B cell (primary cell): ENCODE results near the gene EYA3. TPM values are rescaled to one million over a fixed set of nuclear protein-coding genes. Genes with fewer than 3 reads are reported as not detected.

ENCODE experiments used
- ATAC-seq: fragments of 200-7000 bp; cut with Tn5 transposase; one replicate; pipeline ENCODE4 v1.10.0; 2021; ENCODE audit warnings: low read depth, mild to moderate bottlenecking, moderate number of reproducible peaks, moderate library complexity
- CTCF ChIA-PET: fragments of 350-600 bp; sonication (Branson Sonifier 250); formaldehyde crosslinking; loops from one replicate; lab custom pipeline; 2021; ENCODE audit warnings: antibody characterized with exemption, inconsistent platforms; lab: Charles Lee
- POLR2A ChIA-PET: fragments of 350-600 bp; sonication (Branson Sonifier 250); formaldehyde crosslinking; loops from one replicate; lab custom pipeline; 2021; ENCODE audit warnings: antibody characterized with exemption; lab: Charles Lee
- DNase-seq: peaks from one replicate; pipeline ENCODE4 v3.0.0; 2013
- H2AFZ ChIP-seq: 2 replicates; pipeline ENCODE4 v1.6.1; 2012; ENCODE audit warnings: mild to moderate bottlenecking, low read depth, low read length; ENCODE audit not compliant: insufficient read depth, poor library complexity, severe bottlenecking
- H3K27ac ChIP-seq, 2 donors: 1 replicate in 1 of 2; 2 replicates in 1 of 2; pipeline ENCODE4 v1.5.1; 2012 to 2013; ENCODE audit warnings: low read length in 2 of 2, mild to moderate bottlenecking in 2 of 2, moderate library complexity in 1 of 2
- H3K27me3 ChIP-seq, 4 experiments: fragments of 200-600 bp in 1 of 4; sonication (generic) in 1 of 4; replicated peaks in 1 of 4; 1 replicate in 2 of 4; 2 replicates in 2 of 4; pipeline versions ENCODE4 v1.6.1 to v1.7.0; 2013 to 2016; ENCODE audit warnings: low read length in 3 of 4, mild to moderate bottlenecking in 2 of 4, mixed read lengths in 1 of 4, moderate library complexity in 1 of 4; ENCODE audit not compliant: insufficient read depth in 4 of 4, control insufficient read depth in 3 of 4; ENCODE audit errors: control extremely low read depth in 1 of 4
- H3K36me3 ChIP-seq, 2 experiments: replicated peaks in 1 of 2; 1 replicate in 1 of 2; 2 replicates in 1 of 2; pipeline versions ENCODE4 v1.6.1 to v1.7.1; 2013; ENCODE audit warnings: low read length in 1 of 2; ENCODE audit not compliant: insufficient read depth in 2 of 2, control insufficient read depth in 1 of 2; ENCODE audit errors: control extremely low read depth in 1 of 2, extremely low read depth in 1 of 2
- H3K4me1 ChIP-seq, 2 donors: fragments of 200-600 bp in 1 of 2; sonication (generic) in 1 of 2; 1 replicate in 1 of 2; 2 replicates in 1 of 2; pipeline versions ENCODE4 v1.5.1 to v1.6.1; 2013 to 2017; ENCODE audit warnings: low read length in 2 of 2; ENCODE audit not compliant: control insufficient read depth in 2 of 2, insufficient read depth in 2 of 2
- H3K4me2 ChIP-seq: replicated peaks from 2 replicates; pipeline ENCODE3; 2012; ENCODE audit warnings: mild to moderate bottlenecking, low read depth, low read length; ENCODE audit not compliant: poor library complexity, severe bottlenecking
- H3K4me3 ChIP-seq, 5 experiments: fragments of 200-600 bp in 1 of 5; sonication (generic) in 1 of 5; 1 replicate in 3 of 5; 2 replicates in 2 of 5; pipeline versions ENCODE4 v1.5.1 to v1.7.0; 2011 to 2016; ENCODE audit warnings: low read length in 4 of 5, mild to moderate bottlenecking in 4 of 5, low read depth in 2 of 5, control low read depth in 1 of 5, moderate library complexity in 1 of 5; ENCODE audit not compliant: insufficient read depth in 1 of 5; ENCODE audit errors: control extremely low read depth in 1 of 5, extremely low read depth in 1 of 5
- H3K79me2 ChIP-seq: fragments of 200-600 bp; sonication (generic); one replicate; pipeline ENCODE4 v1.6.0; 2016; ENCODE audit warnings: low read length; ENCODE audit not compliant: control insufficient read depth, insufficient read depth
- H3K9ac ChIP-seq: fragments of 200-600 bp; sonication (generic); 2 replicates; pipeline ENCODE4 v1.6.1; 2017; ENCODE audit warnings: mild to moderate bottlenecking, low read length, moderate library complexity
- H3K9me3 ChIP-seq, 3 donors: one replicate each; pipeline versions ENCODE4 v1.6.1 to v1.7.1; 2013; ENCODE audit warnings: low read length in 2 of 3; ENCODE audit not compliant: control insufficient read depth in 2 of 3, insufficient read depth in 1 of 3; ENCODE audit errors: control extremely low read depth in 1 of 3
- H4K20me1 ChIP-seq: 2 replicates; pipeline ENCODE4 v1.6.0; 2012; ENCODE audit warnings: mild to moderate bottlenecking, low read length; ENCODE audit not compliant: insufficient read depth, control insufficient read depth, poor library complexity, severe bottlenecking
- H3K27ac Mint-ChIP-seq: one replicate; pipeline ENCODE4 v1.8.0; 2021; ENCODE audit warnings: mixed read lengths
- H3K27me3 Mint-ChIP-seq: one replicate; pipeline ENCODE4 v1.8.0; 2021; ENCODE audit warnings: mixed read lengths
- H3K4me1 Mint-ChIP-seq: one replicate; pipeline ENCODE4 v1.8.0; 2021; ENCODE audit warnings: mixed read lengths
- H3K4me3 Mint-ChIP-seq: one replicate; pipeline ENCODE4 v1.8.0; 2021; ENCODE audit warnings: mixed read lengths
- H3K9me3 Mint-ChIP-seq: one replicate; pipeline ENCODE4 v1.8.0; 2022; ENCODE audit warnings: mixed read lengths; ENCODE audit not compliant: insufficient read depth
- EZH2 ChIP-seq: IDR thresholded peaks from 2 replicates; pipeline ENCODE4 v1.6.1; 2012; ENCODE audit warnings: borderline replicate concordance, low read depth, mild to moderate bottlenecking, moderate library complexity, low read length; ENCODE audit not compliant: insufficient read depth, poor library complexity, severe bottlenecking
- WGBS: methylation state at CpG from one replicate; pipeline ENCODE4 v1.1.5; 2013; ENCODE audit warnings: missing lambda C conversion rate; ENCODE audit not compliant: insufficient coverage; 5-methylcytosine and 5-hydroxymethylcytosine counted together
- intact Hi-C: fragments of 100-400 bp; cut with micrococcal nuclease; formaldehyde crosslinking; loops from one replicate; pipeline ENCODE4 v1.10.0; 2022
- polyA plus RNA-seq: library from polyadenylated mRNA; depleted of rRNA; stranded (reverse); fragments of >200 nt; gene quantifications from 2 replicates; pipeline ENCODE4 v1.2.3, GENCODE V29; 2012
- total RNA-seq, 2 donors: library from RNA; stranded (reverse); fragments of 120-200 nt in 1 of 2; gene quantifications; 1 replicate in 1 of 2; 2 replicates in 1 of 2; pipeline versions ENCODE4 v1.2.3 to v1.2.4, GENCODE V29; 2013 to 2022
- TF ChIP-seq, protein P1 (sequence below): fragments of 200-600 bp; IDR thresholded peaks from one replicate; pipeline ENCODE4 v1.8.0; 2022; ENCODE audit warnings: antibody characterized with exemption, mild to moderate bottlenecking

Gene EYA3
- total and polyA plus RNA-seq, 2 donors (not counting 1 experiment from before 2014, with no cell fraction given), result 14.1 to 31.3 TPM

GRCh38 chr1:28123461-28123961 is 35.1 kb upstream of the EYA3 start:
- no peaks in the 10 kb centered on the region for H3K36me3 ChIP-seq
- no peak for ATAC-seq
- ChIA-PET POLR2A (no interaction called here), CTCF (interaction anchor here (0.8 kb wide), 1 partner anchor 43 kb away, joined by 3 read pairs; no protein-coding TSS in a partner anchor)
- H3K4me1 ChIP-seq, result peaks cover 28 to 29% of the 10 kb centered on the region in 2 donors
- H3K9ac ChIP-seq, result no peak overlapping the region
- Mint-ChIP-seq H3K4me1 (peaks cover 34% of the 10 kb centered on the region), H3K27me3 (no peaks in the 10 kb centered on the region), H3K9me3 (no peaks in the 10 kb centered on the region), H3K4me3 (no peak overlapping the region), H3K27ac (peak overlapping the region; percentile 27)
- H3K4me3 ChIP-seq, result no peak overlapping the region
- no peaks in the 10 kb centered on the region for H3K27me3 ChIP-seq
- no CpG with 5 or more reads among the region's 4 CpGs for WGBS
- H2AFZ ChIP-seq, result no peak overlapping the region
- H3K9me3 ChIP-seq, result no peaks in the 10 kb centered on the region
- no peak overlapping the region for H3K4me2 ChIP-seq
- TF ChIP-seq, protein P1, sequence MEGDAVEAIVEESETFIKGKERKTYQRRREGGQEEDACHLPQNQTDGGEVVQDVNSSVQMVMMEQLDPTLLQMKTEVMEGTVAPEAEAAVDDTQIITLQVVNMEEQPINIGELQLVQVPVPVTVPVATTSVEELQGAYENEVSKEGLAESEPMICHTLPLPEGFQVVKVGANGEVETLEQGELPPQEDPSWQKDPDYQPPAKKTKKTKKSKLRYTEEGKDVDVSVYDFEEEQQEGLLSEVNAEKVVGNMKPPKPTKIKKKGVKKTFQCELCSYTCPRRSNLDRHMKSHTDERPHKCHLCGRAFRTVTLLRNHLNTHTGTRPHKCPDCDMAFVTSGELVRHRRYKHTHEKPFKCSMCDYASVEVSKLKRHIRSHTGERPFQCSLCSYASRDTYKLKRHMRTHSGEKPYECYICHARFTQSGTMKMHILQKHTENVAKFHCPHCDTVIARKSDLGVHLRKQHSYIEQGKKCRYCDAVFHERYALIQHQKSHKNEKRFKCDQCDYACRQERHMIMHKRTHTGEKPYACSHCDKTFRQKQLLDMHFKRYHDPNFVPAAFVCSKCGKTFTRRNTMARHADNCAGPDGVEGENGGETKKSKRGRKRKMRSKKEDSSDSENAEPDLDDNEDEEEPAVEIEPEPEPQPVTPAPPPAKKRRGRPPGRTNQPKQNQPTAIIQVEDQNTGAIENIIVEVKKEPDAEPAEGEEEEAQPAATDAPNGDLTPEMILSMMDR, result no peak
- no peak for TF ChIP-seq EZH2
- DNase-seq, result no peak
- H3K79me2 ChIP-seq, result no peaks in the 10 kb centered on the region
- no peak overlapping the region for H3K27ac ChIP-seq
- intact Hi-C loops, result no loop called here
- H4K20me1 ChIP-seq, result no peaks in the 10 kb centered on the region

GRCh38 chr1:28122183-28122582 is 33.8 kb upstream of the EYA3 start:
- Histone ChIP-seq H2AFZ (no peak overlapping the region), H3K9me3 (no peaks in the 10 kb centered on the region), H3K27me3 (no peaks in the 10 kb centered on the region), H3K4me2 (no peak overlapping the region), H3K36me3 (no peaks in the 10 kb centered on the region), H3K79me2 (no peaks in the 10 kb centered on the region), H3K4me3 (no peak overlapping the region), H3K27ac (no peak overlapping the region), H3K4me1 (peaks cover 16 to 17% of the 10 kb centered on the region in 2 donors), H4K20me1 (no peaks in the 10 kb centered on the region), H3K9ac (no peak overlapping the region)
- ATAC-seq (no peak), DNase-seq (no peak)
- no CpG with 5 or more reads among the region's 3 CpGs for WGBS
- Mint-ChIP-seq H3K27me3 (no peaks in the 10 kb centered on the region), H3K4me3 (no peak overlapping the region), H3K27ac (no peak overlapping the region), H3K9me3 (no peaks in the 10 kb centered on the region), H3K4me1 (peaks cover 21% of the 10 kb centered on the region)
- POLR2A ChIA-PET, result no interaction called here
- TF ChIP-seq, protein P1, result no peak
- no peak for TF ChIP-seq EZH2
- CTCF ChIA-PET, result interaction anchor here (0.6 to 1.3 kb wide), 2 partner anchors 24 to 31 kb away, joined by 3 to 4 read pairs; no protein-coding TSS in a partner anchor
- intact Hi-C loops, result no loop called here
